Hematopoietic multipotent progenitor cell treated with erythropoietin and hydrocortisone succinate and interleukin-3 and kit ligand, for 17 days (in vitro differentiated cells): ENCODE results near the gene DSCAML1.

Experiments used
- DNase-seq: peaks from one replicate; pipeline ENCODE4 v3.0.0-alpha.2; 2015; ENCODE audit warnings: low spot score

DSCAML1 gene

GRCh38 chr11:117606211-117606610, 190.8 kb downstream of the DSCAML1 start:
- DNase-seq: no peak

GRCh38 chr11:117605331-117605730, 191.7 kb downstream of the DSCAML1 start:
- DNase-seq: no peak

GRCh38 chr11:117604336-117604995, 192.6 kb downstream of the DSCAML1 start:
- DNase-seq: no peak

- no peak for DNase-seq
Observed at GRCh38 chr11:117603932-117604331, 193.1 kb downstream of the DSCAML1 start.

GRCh38 chr11:117601006-117601708, 195.9 kb downstream of the DSCAML1 start:
- DNase-seq: no peak

- no peak for DNase-seq
Observed at GRCh38 chr11:117600234-117600783, 196.7 kb downstream of the DSCAML1 start.

GRCh38 chr11:117597071-117597470, 199.9 kb downstream of the DSCAML1 start:
- no peak for DNase-seq

GRCh38 chr11:117595440-117595839, 201.6 kb downstream of the DSCAML1 start:
- DNase-seq: no peak

- DNase-seq: no peak
Observed at GRCh38 chr11:117594721-117595120, 202.3 kb downstream of the DSCAML1 start.

- no peak for DNase-seq
Observed at GRCh38 chr11:117593065-117593464, 204.0 kb downstream of the DSCAML1 start.

GRCh38 chr11:117591316-117592039, 205.5 kb downstream of the DSCAML1 start:
- no peak for DNase-seq

- no peak for DNase-seq
Observed at GRCh38 chr11:117589063-117589462, 208.0 kb downstream of the DSCAML1 start.

GRCh38 chr11:117588166-117588810, 208.7 kb downstream of the DSCAML1 start:
- no peak for DNase-seq

- DNase-seq: no peak
Observed at GRCh38 chr11:117587416-117587815, 209.6 kb downstream of the DSCAML1 start.

- DNase-seq: no peak
Observed at GRCh38 chr11:117586392-117586791, 210.6 kb downstream of the DSCAML1 start.

GRCh38 chr11:117585631-117586030, 211.4 kb downstream of the DSCAML1 start:
- DNase-seq: no peak

- no peak for DNase-seq
Observed at GRCh38 chr11:117584056-117584830, 212.8 kb downstream of the DSCAML1 start.

- no peak for DNase-seq
Observed at GRCh38 chr11:117583063-117583801, 213.8 kb downstream of the DSCAML1 start.

- no peak for DNase-seq
Observed at GRCh38 chr11:117582433-117582832, 214.6 kb downstream of the DSCAML1 start.

- DNase-seq: no peak
Observed at GRCh38 chr11:117580866-117581265, 216.2 kb downstream of the DSCAML1 start.

GRCh38 chr11:117579161-117579560, 217.9 kb downstream of the DSCAML1 start:
- no peak for DNase-seq
